Smooth muscle cell of the brain vasculature (primary cell): Measurements from ENCODE around the gene IL31.

ENCODE experiments used
- DNase-seq: peaks from one replicate; pipeline ENCODE4 v3.0.0-alpha.2; 2012; ENCODE audit warnings: low read depth, low spot score

The IL31 gene

DNA sequence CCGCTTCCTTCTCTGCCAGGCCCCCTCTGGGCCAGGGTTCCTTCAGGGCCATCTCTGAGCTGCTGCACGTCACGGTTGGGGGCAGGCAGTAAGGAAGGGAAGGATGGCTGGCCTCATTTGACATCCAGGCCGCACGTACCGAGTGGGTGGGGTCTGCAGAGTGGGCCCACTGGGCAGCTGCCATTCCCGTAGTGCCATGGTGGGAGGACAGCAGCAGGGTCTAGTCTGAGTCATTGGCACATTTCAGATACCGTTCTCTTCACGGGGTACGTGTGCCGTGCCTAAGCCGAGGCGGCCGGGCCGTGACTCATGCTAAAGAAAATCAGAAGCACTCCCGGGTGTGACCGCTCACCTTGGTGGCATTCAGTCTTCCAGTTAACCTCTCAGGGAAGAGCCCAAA lies 43.9 kb downstream of the IL31 start:
- DNase-seq: no peak

DNA sequence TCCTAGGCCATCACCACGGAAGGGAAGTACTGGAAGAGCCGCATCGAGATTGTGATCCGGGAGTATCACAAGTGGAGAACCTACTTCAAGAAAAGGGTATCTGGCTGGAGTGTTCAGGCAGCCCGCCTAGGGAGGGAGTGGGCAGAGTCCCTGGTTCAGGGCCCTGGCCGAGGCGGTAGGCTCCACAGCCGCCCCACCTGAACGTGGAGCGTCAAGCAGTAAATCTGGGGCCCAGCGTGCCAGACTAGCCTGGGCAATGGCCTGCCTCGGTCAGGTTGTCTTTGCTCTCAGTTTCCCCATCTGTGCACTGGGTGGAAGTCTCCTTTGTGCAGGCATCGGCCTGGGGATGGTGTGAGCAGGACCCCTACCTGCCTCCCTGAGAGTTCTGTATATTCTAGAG lies 44.9 kb downstream of the IL31 start:
- DNase-seq: no peak

DNA sequence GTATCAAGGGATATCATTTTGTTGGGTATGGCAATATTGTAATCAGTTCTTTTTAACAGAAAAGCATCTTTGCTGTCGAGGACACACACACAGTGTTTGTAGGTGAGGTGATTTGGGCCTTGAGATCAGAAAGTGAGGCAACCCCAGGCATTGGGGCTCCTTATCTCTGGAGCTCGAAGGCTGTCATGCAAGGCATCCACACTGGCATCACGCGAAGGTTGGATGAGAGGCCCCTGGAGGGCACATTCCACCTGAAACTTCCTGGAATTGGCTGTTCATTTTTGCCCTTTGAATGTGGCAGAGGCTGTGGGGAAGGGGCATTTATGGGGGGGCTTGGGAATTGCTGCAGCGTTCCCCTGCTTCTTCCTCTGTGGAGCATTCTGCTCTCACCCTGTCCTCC lies 45.5 kb downstream of the IL31 start:
- DNase-seq: no peak

DNA sequence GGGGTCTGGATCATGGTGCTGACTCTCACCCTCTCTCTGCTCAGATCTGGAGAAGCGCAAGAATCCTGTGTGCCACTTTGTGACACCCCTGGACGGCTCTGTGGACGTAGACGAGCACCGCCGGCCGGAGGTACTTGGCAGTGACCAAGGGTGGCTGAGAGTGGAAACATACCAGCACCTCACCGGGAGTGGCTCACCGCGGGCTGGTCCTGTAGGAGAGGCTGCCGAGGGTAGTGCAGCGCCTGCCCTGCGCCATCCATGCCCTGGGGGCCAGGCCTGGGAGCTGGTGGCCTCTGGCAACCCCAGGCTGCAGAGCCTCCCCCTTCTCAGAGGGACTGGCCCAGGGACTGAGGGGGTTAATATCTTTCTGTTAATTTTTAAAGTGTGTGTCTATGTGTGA lies 46.2 kb downstream of the IL31 start:
- DNase-seq: no peak

DNA sequence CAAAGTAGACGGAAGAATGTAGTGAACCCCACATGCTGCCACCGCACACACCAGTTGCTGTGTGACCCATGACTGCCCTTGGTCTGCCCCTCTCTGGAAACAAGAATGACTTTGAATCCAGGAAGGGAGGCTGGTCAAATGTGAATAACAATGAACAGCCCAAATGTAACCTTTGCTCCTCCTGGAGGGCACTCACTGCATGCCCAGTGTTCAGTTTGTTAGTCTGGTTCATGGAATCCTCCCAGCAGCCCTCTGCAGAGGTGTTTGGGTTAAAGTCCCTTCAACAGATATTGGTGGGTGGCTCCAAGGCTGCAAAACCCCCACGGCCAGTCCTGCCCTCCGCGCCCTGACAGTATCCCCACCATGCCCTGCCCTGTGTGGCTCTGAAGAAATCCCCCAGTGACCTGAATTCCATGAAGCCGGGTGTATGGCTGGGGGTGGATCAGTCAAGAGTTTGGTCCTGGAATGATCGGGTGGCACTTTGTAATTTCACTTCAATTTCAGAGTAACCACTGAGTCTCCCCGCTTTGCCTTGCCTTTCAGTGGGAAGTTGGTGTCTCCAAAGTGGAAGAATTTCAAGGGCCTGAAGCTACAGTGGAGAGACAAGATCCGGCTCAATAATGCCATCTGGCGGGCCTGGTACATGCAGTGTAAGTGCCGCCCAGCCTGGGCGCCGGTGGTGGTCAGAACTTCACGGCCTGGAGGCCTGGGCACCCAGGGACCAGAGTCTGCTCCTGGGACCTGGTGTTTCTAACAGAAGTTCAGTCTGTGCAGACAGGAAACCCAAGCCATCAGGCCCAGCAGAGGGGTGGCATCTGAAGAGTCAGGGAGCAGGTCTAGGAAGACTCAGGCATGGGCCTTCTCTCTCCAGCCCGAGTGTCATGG lies 47.1 kb downstream of the IL31 start:
- no peak for DNase-seq

DNA sequence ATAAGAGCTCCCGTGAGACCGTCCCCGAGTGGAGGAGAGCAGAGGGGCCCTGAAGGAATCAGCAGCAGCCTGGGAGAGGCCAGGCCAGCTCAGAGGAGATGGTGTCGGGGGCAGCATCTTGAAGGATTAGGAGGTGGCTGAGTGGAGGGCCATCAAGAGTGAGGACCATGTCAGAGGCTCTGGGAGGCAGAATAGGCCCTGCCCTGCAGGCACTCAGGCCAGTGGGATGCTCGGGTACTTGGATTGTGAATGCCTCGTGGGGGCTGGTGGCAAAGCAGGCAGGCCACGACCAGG lies 47.7 kb downstream of the IL31 start:
- DNase-seq: no peak

DNA sequence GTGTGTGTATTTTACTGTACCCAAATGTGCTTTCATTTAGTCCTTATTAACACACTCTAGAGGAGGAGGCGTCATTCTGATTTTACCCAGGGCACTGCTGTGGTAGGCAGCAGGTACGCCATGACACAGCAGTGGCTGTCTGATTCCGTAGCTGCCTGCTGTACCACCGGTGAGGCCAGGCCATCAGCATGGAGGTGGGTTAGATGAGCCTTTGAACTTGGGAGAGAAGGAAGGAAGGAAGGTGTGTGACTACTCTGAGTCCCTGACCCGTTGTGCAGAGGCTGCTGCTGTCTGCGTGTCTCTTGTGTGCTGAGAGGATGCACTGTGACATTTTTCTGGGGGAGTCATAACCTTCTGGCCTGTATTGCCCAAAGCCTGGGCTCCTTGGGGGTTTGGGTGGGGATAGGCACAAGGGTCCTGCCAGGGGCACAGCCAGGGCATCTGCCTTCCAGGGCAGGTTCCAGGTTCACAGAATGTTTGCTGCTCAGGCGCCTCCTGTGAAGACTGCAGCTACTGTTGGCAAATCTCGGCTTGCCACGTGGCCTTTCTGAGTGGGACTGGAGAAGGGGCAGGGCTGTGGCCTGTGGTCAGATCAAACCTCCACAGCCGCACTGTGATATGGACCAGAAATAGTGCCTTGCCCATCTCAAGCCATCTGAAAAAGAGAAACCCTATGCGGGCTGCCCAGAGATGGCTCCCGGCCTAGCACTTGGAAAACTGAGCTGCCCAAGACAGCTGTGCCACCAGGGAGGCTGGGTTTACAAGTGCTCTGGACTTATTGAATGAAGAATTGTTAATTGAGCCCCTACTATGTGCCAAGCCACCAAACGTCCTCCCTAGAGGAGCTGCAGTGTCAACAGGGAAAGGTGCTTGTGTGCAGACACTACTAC lies 48.3 kb downstream of the IL31 start:
- DNase-seq: no peak

DNA sequence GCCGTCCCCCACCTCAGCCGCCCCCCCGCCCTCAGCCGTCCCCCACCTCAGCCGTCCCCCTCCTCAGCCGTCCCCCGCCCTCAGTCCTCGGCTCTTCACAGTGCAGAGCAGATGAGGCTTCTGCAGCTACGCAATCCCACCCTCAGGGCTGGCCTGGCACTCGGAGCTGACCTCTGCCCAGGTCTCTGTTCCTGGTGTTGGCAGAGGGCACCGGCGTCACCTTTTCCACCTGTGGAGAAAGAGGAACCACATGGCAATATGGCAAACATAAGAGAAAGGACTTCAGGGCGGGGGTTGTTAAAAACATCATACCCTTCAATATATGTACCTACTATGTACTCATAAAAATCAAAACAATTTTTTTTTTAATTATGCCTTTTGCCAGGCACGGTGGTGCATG lies 49.7 kb downstream of the IL31 start:
- DNase-seq: no peak

DNA sequence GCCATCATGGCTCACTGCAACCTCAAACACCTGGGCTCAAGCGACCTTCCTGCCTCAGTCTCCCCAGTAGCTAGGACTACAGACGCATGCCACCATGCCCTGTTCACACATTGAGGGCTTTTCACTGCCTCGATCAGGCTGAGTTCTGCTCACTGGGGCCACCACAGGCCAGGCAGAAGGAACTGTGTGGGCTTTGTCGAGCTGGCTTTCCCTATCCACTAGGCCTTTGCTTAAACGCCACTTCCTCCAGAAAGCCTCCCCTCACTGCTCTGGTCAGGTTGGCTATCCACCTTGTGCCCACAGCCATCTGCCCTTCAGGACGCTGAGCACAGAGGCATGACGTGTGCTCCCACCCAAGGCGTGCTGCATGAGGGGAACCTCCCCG lies 50.3 kb downstream of the IL31 start:
- no peak for DNase-seq

DNA sequence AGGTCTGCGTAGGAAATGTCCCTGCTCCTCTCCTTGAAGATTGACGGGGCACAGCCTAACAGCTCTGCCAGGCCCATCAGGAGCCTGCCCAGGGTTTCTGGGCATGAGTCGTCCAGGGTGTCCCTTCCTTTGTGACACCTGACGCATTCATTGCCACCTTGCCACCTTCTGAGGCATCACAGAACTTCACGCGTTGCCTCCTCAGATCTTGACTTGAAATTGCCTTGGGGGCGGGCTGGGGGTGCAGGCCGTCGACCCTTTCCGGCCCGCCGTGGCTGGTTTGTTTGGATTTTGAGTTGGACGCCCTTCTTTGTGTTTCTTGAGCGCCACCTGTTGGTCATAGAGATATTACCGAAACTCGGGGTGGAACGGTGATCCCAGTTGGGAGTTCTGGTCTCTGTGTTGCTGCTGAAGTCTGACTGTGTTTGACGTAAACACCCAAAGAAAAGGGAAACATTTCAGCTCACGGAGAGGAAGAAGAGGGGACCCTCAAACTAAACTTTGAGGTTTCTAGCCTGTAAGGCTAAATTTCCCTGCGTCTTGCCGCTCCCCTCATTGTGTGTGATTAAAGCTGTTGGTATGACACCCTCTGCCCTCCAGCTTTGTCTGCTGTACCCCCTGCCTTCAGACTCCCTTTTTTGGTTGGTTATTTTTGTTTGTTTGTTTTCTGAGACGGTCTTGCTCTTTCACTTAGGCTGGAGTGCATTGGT lies 50.8 kb downstream of the IL31 start:
- no peak for DNase-seq
